Activated CD8-positive, alpha-beta memory T cell treated with anti-CD3 and anti-CD28 coated beads, Interleukin-2, amount 50 U/mL, for 24 hours (primary cell): Measurements from ENCODE around the gene DNAJA3.

ENCODE experiments used
- DNase-seq: peaks from one replicate; pipeline ENCODE4 v3.0.0-alpha.2; 2020; ENCODE audit errors: extremely low read depth

DNAJA3 gene

GRCh38 chr16:4433914-4434787 is 8.5 kb downstream of the DNAJA3 start:
- no peak for DNase-seq

GRCh38 chr16:4435337-4436067 is 9.8 kb downstream of the DNAJA3 start:
- no peak for DNase-seq

GRCh38 chr16:4437366-4437765 is 11.7 kb downstream of the DNAJA3 start:
- no peak for DNase-seq

DNA sequence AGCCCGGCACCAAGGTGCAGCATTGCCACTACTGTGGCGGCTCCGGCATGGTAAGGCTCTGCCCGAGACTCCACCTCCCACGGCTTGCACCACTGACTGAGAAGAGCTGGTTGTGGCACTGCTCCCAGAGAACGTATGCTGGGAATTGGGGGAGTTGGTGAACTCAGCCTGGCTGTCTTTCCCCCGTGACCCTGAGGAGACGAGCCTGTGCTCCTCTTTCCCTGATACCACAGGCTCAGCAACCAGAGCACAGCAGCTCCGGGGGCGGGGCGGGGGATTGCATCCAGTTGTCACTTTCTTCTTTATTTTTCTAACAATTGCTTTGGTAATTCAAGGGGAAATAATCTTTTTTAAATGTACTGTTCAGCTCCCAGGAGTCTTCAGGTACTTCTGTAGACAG is 16.7 kb downstream of the DNAJA3 start:
- no peak for DNase-seq

DNA sequence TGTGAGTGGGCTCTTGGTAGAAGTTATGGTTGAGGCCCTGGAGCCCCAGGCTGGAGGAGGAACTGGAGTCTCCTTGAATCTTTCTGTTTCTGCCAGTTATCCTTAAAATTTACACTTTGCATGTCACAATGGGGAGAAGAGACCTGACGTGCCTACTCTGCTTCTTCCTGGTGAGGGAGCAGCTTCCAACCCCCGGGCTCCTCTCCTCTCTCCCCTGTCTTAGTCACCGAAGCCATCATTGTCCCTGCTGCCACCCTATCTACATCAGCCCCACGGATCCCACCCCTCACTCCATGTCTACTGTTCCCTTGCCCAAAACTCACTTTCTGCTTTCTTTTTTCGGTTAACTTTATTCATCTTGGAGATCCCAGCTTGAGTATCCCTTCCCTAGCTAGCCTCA is 17.6 kb downstream of the DNAJA3 start:
- DNase-seq, result no peak

- no peak for DNase-seq
These were observed 18.3 kb downstream of the DNAJA3 start for GRCh38 chr16:4443986-4444385.

GRCh38 chr16:4450430-4450829 is 24.8 kb downstream of the DNAJA3 start:
- no peak for DNase-seq

DNA sequence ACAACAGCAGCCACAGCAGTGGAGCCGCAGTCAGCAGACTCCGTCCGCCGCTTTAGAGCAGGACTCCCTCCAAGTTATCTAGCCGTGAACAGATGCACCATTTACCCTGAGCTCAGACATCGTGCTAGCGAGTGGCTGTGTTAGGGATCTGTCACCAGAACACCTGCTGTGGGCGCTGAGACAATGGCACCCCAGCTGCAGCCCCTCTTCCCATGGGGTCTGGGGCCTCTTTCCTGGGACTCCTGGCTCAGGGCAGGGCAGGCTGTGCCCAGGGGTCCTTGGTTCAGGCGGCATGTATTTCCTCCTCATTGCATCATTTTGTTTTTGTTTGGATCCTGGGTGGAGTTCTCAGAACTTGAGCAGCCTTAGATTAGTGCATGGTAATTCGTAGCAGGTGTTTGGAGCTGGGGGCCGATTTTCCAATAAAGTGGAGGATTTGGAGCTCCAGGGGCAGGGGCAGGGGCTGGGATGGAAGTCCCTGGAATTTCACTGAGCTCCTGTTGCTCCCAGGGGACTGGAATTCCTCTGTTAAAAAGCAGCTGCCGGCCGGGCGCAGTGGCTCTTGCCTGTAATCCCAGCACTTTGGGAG is 25.4 kb downstream of the DNAJA3 start:
- no peak for DNase-seq

DNA sequence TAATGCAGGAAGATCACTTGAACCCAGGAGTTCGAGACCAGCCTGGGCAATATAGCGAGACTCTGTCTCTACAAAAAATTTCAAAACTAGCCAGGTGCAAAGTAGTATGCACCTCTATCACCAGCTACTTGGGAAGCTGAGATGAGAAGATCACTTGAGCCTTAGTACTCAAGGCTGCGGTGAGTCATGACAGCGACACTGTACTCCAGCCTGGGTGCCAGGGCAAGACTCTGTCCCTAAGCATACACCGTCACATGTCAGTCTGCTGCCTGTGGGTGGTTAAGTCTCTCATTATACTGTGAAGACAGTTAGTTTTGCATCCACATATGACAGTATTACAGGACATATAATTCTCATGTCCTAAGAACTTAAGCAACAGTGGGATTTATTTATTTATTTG is 27.0 kb downstream of the DNAJA3 start:
- DNase-seq, result no peak

GRCh38 chr16:4454623-4455022 is 29.0 kb downstream of the DNAJA3 start:
- DNase-seq, result no peak

- no peak for DNase-seq
These were observed 29.4 kb downstream of the DNAJA3 start for GRCh38 chr16:4455081-4455480.

GRCh38 chr16:4455951-4456350 is 30.3 kb downstream of the DNAJA3 start:
- no peak for DNase-seq

DNA sequence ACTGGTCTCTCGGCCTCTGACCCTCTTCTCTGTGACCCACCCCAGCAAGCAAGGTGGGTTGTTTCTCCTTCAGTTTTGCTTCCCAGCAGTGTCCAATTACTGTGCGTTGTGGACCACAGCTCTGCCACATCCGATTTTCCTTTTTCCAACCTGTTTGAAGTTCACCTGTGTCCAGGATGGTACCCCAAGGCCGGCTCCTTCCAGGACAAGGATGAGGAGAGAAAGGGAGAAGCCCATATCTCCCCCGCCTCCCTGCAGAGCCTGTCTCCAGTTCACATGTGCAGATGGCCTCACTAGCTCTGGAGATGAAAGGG is 35.2 kb downstream of the DNAJA3 start:
- DNase-seq, result no peak

GRCh38 chr16:4461250-4462085 is 35.8 kb downstream of the DNAJA3 start:
- no peak for DNase-seq

DNA sequence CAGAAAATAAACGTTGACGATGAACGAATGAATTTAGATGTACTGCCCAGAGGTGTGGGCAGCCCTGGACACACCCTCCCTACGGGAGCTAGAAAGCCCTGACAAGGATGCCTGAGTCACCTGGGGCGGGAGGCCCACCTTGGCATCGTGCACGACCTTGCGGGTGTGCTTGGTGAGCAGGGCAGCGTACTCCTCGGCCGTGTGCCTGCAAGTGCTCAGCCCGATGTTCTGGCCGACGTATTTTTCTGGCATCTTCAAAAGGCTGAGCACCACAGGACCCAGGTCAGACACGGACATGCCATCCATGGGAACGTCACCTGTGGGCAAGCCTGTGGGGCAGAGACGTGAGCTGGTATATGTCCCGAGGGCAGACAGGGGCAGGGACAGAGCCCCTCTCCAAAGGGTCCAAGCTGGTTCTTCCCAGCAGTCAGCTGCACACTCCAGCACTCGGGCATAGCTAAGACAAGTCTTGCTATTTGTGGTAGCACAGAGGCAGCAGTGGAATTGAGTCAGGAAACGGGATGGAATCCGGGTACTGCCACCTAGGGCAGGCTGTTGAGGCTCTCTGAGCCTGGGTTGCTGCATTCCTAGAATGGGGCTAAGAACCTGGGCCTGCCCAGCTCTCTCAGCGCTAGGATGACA is 38.0 kb downstream of the DNAJA3 start:
- DNase-seq, result no peak

DNA sequence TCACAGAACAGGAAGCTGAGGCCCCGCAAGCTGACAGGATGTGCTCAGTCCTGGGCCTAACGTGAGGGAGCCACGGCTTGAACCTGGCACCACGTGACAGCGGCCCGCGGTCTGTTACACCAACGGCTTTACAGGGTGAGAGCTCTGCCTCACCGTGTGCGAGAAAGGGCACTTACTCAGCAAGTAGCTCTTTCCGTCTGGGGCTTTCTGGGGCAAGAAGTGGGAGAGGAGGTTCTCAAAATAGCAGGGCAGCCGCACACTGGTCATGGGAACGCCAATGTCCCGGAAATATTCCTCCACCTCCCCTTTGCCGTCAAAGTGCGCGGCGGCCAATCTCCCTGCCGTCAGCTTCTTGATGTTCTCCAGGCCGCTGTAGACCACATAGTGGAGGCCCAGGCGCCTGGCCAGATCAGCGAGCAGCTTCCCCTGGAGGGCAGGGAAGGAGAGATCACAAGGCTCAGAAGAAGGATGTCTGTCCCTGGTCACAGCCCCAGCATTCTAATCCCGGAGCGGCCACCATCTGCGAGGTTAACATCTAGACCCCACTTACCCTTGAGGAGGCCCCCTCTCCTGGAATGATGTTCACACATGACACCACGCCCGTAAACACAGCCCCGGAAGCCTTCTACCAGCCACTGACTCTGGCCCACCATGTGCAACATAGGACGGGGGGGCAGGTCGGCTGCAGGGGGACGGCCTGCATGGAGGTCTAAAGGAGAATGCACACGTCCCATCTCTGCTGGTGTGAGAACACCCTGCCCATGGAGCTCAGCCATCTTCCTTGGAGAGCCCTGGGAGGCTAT is 40.5 kb downstream of the DNAJA3 start:
- no peak for DNase-seq

DNA sequence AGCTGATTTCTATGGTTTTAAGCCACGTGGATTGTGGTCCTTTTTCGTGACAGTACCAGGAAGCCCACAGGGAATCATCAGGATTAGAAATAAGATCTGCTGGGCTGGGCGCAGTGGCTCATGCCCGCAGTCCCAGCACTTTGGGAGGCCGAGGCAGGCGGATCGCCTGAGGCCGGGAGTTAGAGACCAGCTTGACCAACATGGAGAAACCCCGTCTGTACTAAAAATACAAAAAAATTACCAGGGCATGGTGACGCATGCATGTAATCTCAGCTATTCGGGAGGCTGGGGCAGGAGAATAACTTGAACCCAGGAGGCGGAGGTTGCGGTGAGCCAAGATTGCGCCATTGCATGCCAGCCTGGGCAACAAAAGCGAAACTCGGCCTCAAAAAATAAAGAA is 42.2 kb downstream of the DNAJA3 start:
- DNase-seq, result no peak

- no peak for DNase-seq
These were observed 43.3 kb downstream of the DNAJA3 start for GRCh38 chr16:4468972-4469371.

GRCh38 chr16:4471869-4472268 is 46.2 kb downstream of the DNAJA3 start:
- no peak for DNase-seq

- no peak for DNase-seq
These were observed 47.2 kb downstream of the DNAJA3 start for GRCh38 chr16:4472880-4473279.
